HepG2 (cell line): ENCODE results near the gene PHKG2. TPM values are rescaled to one million over a fixed set of nuclear protein-coding genes. Genes with fewer than 3 reads are reported as not detected.
A peak's percentile ranks its signal among the peaks of the same experiment; 100 is the strongest.

Source experiments
- BCL6 ChIP-seq: IDR thresholded peaks from 2 replicates; pipeline ENCODE4 v1.6.1; 2016; ENCODE audit warnings: missing genetic modification reagents, missing compliant biosample characterization
- DPF2 ChIP-seq: sonication (generic); formaldehyde crosslinking; IDR thresholded peaks from 2 replicates; pipeline ENCODE4 v1.4.0; 2020; ENCODE audit warnings: mild to moderate bottlenecking, low read depth, missing genetic modification reagents, borderline replicate concordance
- ELF3 ChIP-seq: IDR thresholded peaks from 2 replicates; pipeline ENCODE4 v1.6.1; 2016; ENCODE audit warnings: missing genetic modification reagents, missing compliant biosample characterization
- ESRRA ChIP-seq: sonication (generic); formaldehyde crosslinking; IDR thresholded peaks from 2 replicates; pipeline ENCODE4 v1.5.1; 2020; ENCODE audit warnings: mild to moderate bottlenecking, low read depth, missing genetic modification reagents
- ETV6 ChIP-seq: sonication (generic); formaldehyde crosslinking; conservative IDR thresholded peaks from 2 replicates; pipeline ENCODE4 v1.4.0; 2020; ENCODE audit warnings: missing genetic modification reagents
- FOSL1 ChIP-seq: sonication (generic); formaldehyde crosslinking; IDR thresholded peaks from 2 replicates; pipeline ENCODE4 v1.9.0; 2021; ENCODE audit warnings: missing genetic modification reagents, borderline replicate concordance
- GATAD1 ChIP-seq: IDR thresholded peaks from 2 replicates; pipeline ENCODE4 v1.6.1; 2016; ENCODE audit warnings: missing genetic modification reagents, missing compliant biosample characterization
- NBN ChIP-seq: fragments of 450-650 bp; conservative IDR thresholded peaks from 2 replicates; pipeline ENCODE4 v1.6.1; 2017
- NONO ChIP-seq, 2 experiments: fragments of 450-650 bp in 1 of 2; sonication (generic) in 1 of 2; formaldehyde crosslinking in 1 of 2; IDR thresholded peaks in 1 of 2; conservative IDR thresholded peaks in 1 of 2; 2 replicates each; pipeline versions ENCODE4 v1.6.1 to v1.8.0; 2017 to 2022; ENCODE audit warnings: mild to moderate bottlenecking in 1 of 2, missing genetic modification reagents in 1 of 2, moderate library complexity in 1 of 2
- PCBP1 ChIP-seq: fragments of 200-400 bp; formaldehyde crosslinking; IDR thresholded peaks from 2 replicates; pipeline ENCODE4 v1.6.1; 2017; ENCODE audit warnings: mild to moderate bottlenecking, low read depth, low read length, borderline replicate concordance
- PCBP2 ChIP-seq: fragments of 200-400 bp; formaldehyde crosslinking; optimal IDR thresholded peaks from 2 replicates; pipeline ENCODE3; 2018; ENCODE audit warnings: low read length, low read depth; ENCODE audit not compliant: poor library complexity, severe bottlenecking
- SALL1 ChIP-seq: sonication (generic); formaldehyde crosslinking; IDR thresholded peaks from 2 replicates; pipeline ENCODE4 v1.8.0; 2022; ENCODE audit warnings: mild to moderate bottlenecking, missing genetic modification reagents
- SMYD3 ChIP-seq: sonication (generic); formaldehyde crosslinking; IDR thresholded peaks from 2 replicates; pipeline ENCODE4 v1.8.1; 2023; ENCODE audit warnings: mild to moderate bottlenecking, missing genetic modification reagents
- WIZ ChIP-seq: sonication (generic); formaldehyde crosslinking; IDR thresholded peaks from 2 replicates; pipeline ENCODE4 v1.5.1; 2020; ENCODE audit warnings: mild to moderate bottlenecking, missing genetic modification reagents
- ZFP41 ChIP-seq: sonication (generic); formaldehyde crosslinking; IDR thresholded peaks from 2 replicates; pipeline ENCODE4 v1.4.0; 2020; ENCODE audit warnings: mild to moderate bottlenecking, missing genetic modification reagents, borderline replicate concordance
- ZNF17 ChIP-seq: sonication (generic); formaldehyde crosslinking; IDR thresholded peaks from 2 replicates; pipeline ENCODE4 v1.5.0; 2020; ENCODE audit warnings: mild to moderate bottlenecking, missing genetic modification reagents
- ZNF350 ChIP-seq: sonication (generic); formaldehyde crosslinking; IDR thresholded peaks from 2 replicates; pipeline ENCODE4 v1.4.0; 2020; ENCODE audit warnings: mild to moderate bottlenecking, low read depth, missing genetic modification reagents, borderline replicate concordance
- polyA plus RNA-seq, 8 experiments: library from polyadenylated mRNA; depleted of rRNA in 3 of 8; stranded (reverse) in 7 of 8; unstranded in 1 of 8; fragments of >200 nt; fragmentation: Illumina TruSeq in 4 of 8; extraction: Trizol in 4 of 8; gene quantifications; 2 replicates each; pipeline versions ENCODE4 v1.2.1 to v1.2.3, GENCODE V29; 2011 to 2016; ENCODE audit warnings: low read depth in 4 of 8, missing spikeins in 1 of 8, mixed read lengths in 1 of 8; ENCODE audit not compliant: insufficient read depth in 1 of 8
- total RNA-seq, 5 experiments: library from RNA; depleted of rRNA; stranded (reverse); fragments of >200 nt; fragmentation: Illumina TruSeq; extraction: Trizol; gene quantifications; 2 replicates each; pipeline ENCODE4 v1.2.3, GENCODE V29; 2016; ENCODE audit warnings: low read depth in 1 of 5
- TF ChIP-seq, protein P1 (sequence below): sonication (generic); formaldehyde crosslinking; IDR thresholded peaks from 2 replicates; pipeline ENCODE4 v1.5.0; 2020; ENCODE audit warnings: mild to moderate bottlenecking, missing genetic modification reagents, borderline replicate concordance
- TF ChIP-seq, protein P2 (sequence below): IDR thresholded peaks from 2 replicates; pipeline ENCODE4 v1.6.1; 2016; ENCODE audit warnings: missing compliant biosample characterization, missing genetic modification reagents, borderline replicate concordance

The PHKG2 gene
- total and polyA plus RNA-seq, 2 of the 13 experiments (the other 11 are each of a cell fraction or from before 2014, with no cell fraction given): 37.4 to 42.1 TPM

DNA sequence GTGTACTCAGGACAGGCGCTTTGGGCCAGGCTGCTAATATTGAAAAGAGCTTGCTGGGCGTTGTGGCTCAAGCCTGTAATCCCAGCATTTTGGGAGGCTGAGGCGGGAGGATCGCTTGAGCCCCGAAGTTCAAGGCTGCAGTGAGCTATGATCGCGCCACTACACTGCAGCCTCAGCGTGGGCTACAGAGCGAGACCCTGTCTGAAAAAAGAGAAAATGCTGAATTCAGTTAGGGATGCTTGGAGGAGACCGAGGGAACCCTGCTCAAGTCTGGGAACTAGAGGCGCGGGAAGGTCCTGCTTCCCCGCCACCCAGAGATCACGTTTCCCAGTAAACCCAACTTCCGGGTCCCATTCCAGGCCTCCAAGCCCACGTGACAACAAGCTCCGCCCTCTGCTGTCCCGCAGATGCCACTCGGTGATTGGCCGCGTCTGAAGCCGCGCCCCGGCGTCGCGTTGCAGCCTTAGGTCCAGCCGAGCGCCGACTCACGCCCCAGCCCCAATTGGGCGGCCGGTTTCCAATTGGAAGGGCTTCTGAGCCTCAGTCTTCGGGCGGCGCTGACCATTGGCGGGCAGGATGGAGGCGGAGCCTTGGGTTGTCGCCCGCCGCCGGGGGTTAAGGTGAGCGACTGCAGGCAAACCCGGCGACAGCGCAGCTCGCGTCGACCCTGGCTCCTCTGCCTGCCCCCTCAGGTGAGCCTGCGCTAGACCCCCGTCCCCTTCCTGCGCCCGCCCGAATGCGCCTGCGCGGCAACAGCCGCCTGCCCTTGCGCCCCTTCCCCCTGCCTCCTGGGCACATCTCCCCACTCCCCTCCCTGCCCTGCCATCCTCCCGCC lies at the start of gene PHKG2 (continued):
- TF ChIP-seq, protein P1, sequence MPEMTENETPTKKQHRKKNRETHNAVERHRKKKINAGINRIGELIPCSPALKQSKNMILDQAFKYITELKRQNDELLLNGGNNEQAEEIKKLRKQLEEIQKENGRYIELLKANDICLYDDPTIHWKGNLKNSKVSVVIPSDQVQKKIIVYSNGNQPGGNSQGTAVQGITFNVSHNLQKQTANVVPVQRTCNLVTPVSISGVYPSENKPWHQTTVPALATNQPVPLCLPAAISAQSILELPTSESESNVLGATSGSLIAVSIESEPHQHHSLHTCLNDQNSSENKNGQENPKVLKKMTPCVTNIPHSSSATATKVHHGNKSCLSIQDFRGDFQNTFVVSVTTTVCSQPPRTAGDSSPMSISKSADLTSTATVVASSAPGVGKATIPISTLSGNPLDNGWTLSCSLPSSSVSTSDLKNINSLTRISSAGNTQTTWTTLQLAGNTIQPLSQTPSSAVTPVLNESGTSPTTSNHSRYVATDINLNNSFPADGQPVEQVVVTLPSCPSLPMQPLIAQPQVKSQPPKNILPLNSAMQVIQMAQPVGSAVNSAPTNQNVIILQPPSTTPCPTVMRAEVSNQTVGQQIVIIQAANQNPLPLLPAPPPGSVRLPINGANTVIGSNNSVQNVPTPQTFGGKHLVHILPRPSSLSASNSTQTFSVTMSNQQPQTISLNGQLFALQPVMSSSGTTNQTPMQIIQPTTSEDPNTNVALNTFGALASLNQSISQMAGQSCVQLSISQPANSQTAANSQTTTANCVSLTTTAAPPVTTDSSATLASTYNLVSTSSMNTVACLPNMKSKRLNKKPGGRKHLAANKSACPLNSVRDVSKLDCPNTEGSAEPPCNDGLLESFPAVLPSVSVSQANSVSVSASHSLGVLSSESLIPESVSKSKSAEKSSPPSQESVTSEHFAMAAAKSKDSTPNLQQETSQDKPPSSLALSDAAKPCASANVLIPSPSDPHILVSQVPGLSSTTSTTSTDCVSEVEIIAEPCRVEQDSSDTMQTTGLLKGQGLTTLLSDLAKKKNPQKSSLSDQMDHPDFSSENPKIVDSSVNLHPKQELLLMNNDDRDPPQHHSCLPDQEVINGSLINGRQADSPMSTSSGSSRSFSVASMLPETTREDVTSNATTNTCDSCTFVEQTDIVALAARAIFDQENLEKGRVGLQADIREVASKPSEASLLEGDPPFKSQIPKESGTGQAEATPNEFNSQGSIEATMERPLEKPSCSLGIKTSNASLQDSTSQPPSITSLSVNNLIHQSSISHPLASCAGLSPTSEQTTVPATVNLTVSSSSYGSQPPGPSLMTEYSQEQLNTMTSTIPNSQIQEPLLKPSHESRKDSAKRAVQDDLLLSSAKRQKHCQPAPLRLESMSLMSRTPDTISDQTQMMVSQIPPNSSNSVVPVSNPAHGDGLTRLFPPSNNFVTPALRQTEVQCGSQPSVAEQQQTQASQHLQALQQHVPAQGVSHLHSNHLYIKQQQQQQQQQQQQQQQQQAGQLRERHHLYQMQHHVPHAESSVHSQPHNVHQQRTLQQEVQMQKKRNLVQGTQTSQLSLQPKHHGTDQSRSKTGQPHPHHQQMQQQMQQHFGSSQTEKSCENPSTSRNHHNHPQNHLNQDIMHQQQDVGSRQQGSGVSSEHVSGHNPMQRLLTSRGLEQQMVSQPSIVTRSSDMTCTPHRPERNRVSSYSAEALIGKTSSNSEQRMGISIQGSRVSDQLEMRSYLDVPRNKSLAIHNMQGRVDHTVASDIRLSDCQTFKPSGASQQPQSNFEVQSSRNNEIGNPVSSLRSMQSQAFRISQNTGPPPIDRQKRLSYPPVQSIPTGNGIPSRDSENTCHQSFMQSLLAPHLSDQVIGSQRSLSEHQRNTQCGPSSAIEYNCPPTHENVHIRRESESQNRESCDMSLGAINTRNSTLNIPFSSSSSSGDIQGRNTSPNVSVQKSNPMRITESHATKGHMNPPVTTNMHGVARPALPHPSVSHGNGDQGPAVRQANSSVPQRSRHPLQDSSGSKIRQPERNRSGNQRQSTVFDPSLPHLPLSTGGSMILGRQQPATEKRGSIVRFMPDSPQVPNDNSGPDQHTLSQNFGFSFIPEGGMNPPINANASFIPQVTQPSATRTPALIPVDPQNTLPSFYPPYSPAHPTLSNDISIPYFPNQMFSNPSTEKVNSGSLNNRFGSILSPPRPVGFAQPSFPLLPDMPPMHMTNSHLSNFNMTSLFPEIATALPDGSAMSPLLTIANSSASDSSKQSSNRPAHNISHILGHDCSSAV (CRISPR knock-in tag): no peak
- TF ChIP-seq NONO (IDR thresholded peaks at IDR 0.05) (no peak), NONO (CRISPR knock-in tag; conservative IDR thresholded peaks at IDR 0.05) (peak; percentile 71), PCBP1 (peak; percentile 89; the same call in 1 of the 2 replicates), NBN (no peak), ELF3 (CRISPR knock-in tag) (peak; percentile 96), BCL6 (CRISPR knock-in tag) (0 out of 2 replicates have a peak, but pooled peaks have one; percentile 13), ESRRA (CRISPR knock-in tag) (no peak; the same call in 1 of the 2 replicates), PCBP2 (no peak), FOSL1 (CRISPR knock-in tag) (no peak), DPF2 (no peak), WIZ (peak; percentile 37; the same call in 1 of the 2 replicates), ZFP41 (CRISPR knock-in tag) (no peak), SALL1 (peak; percentile 75), SMYD3 (CRISPR knock-in tag) (no peak), ZNF17 (CRISPR knock-in tag) (no peak), ETV6 (CRISPR knock-in tag) (0 out of 2 replicates have a peak, but pooled peaks have one; percentile 27), GATAD1 (CRISPR knock-in tag) (peak; percentile 91), ZNF350 (CRISPR knock-in tag) (peak; percentile 77; the same call in 1 of the 2 replicates)
- TF ChIP-seq, protein P2, sequence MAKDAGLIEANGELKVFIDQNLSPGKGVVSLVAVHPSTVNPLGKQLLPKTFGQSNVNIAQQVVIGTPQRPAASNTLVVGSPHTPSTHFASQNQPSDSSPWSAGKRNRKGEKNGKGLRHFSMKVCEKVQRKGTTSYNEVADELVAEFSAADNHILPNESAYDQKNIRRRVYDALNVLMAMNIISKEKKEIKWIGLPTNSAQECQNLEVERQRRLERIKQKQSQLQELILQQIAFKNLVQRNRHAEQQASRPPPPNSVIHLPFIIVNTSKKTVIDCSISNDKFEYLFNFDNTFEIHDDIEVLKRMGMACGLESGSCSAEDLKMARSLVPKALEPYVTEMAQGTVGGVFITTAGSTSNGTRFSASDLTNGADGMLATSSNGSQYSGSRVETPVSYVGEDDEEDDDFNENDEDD (CRISPR knock-in tag): peak; percentile 58; the same call in 1 of the 2 replicates
